ENCODE results near the gene OGFOD3.

Gene OGFOD3

GRCh38 chr17:82405051-82405450 lies 13.3 kb downstream of the OGFOD3 start:
- DNase-seq (ENCODE audit: low read depth), result no peak

- no peak for DNase-seq (ENCODE audit: low read depth)
Observed at GRCh38 chr17:82403662-82404660, 14.4 kb downstream of the OGFOD3 start.

GRCh38 chr17:82402865-82403264 lies 15.5 kb downstream of the OGFOD3 start:
- DNase-seq (ENCODE audit: low read depth), result no peak

- DNase-seq (ENCODE audit: low read depth), result peak; percentile 10
Observed at GRCh38 chr17:82400830-82401229, 17.6 kb downstream of the OGFOD3 start.

- no peak for DNase-seq (ENCODE audit: low read depth)
Observed at GRCh38 chr17:82400206-82400605, 18.2 kb downstream of the OGFOD3 start.

GRCh38 chr17:82399601-82400101 lies 18.7 kb downstream of the OGFOD3 start:
- no peak for DNase-seq (ENCODE audit: low read depth)

- DNase-seq (ENCODE audit: low read depth), result no peak
Observed at GRCh38 chr17:82399041-82399441, 19.3 kb downstream of the OGFOD3 start.

GRCh38 chr17:82397449-82398335 lies 20.7 kb downstream of the OGFOD3 start:
- DNase-seq (ENCODE audit: low read depth), result no peak

- DNase-seq (ENCODE audit: low read depth), result no peak
Observed at GRCh38 chr17:82396601-82397435, 21.6 kb downstream of the OGFOD3 start.

- no peak for DNase-seq (ENCODE audit: low read depth)
Observed at GRCh38 chr17:82394278-82394677, 24.1 kb downstream of the OGFOD3 start.

- no peak for DNase-seq (ENCODE audit: low read depth)
Observed at GRCh38 chr17:82392941-82393340, 25.4 kb downstream of the OGFOD3 start.

- DNase-seq (ENCODE audit: low read depth), result no peak
Observed at GRCh38 chr17:82392209-82392920, 26.0 kb downstream of the OGFOD3 start.

GRCh38 chr17:82391496-82392066 lies 26.8 kb downstream of the OGFOD3 start:
- no peak for DNase-seq (ENCODE audit: low read depth)

GRCh38 chr17:82390860-82391435 lies 27.4 kb downstream of the OGFOD3 start:
- no peak for DNase-seq (ENCODE audit: low read depth)

- DNase-seq (ENCODE audit: low read depth), result no peak
Observed at GRCh38 chr17:82390015-82390859, 28.1 kb downstream of the OGFOD3 start.

GRCh38 chr17:82389379-82389778 lies 29.0 kb downstream of the OGFOD3 start:
- DNase-seq (ENCODE audit: low read depth), result no peak

- no peak for DNase-seq (ENCODE audit: low read depth)
Observed at GRCh38 chr17:82388922-82389283, 29.5 kb downstream of the OGFOD3 start.

- DNase-seq (ENCODE audit: low read depth), result no peak
Observed at GRCh38 chr17:82388223-82388921, 30.0 kb downstream of the OGFOD3 start.

GRCh38 chr17:82387705-82388106 lies 30.7 kb downstream of the OGFOD3 start:
- no peak for DNase-seq (ENCODE audit: low read depth)
